A549 treated with GW870086 at 1 μM for 4 hours (cell line): Measurements from ENCODE around the gene PNLDC1. TPM values are rescaled to one million over a fixed set of nuclear protein-coding genes. Genes with fewer than 3 reads are reported as not detected.

Source experiments
- total RNA-seq: library from RNA; stranded (reverse); fragments of 200-300 nt; extraction: Qiagen RNA extraction; gene quantifications from 5 replicates; pipeline ENCODE4 v1.2.3, GENCODE V29; 2022; ENCODE audit warnings: low read depth

Gene PNLDC1
- 0.07 to 0.08 TPM in 2 of 5 replicates, not detected in the others for total RNA-seq

GRCh38 chr6:159800141-159800865 is at the start of gene PNLDC1:
PNLDC1 (plus strand) TSS chr6:159800276; CDS start chr6:159800308, 32 bp downstream.

GRCh38 chr6:159761873-159762680 is 38.0 kb upstream of the PNLDC1 start, which contains the start of gene ACAT2:
ACAT2 (plus strand) TSS chr6:159762045; CDS start chr6:159762088, 43 bp downstream.

GRCh38 chr6:159789377-159790148 is 10.5 kb upstream of the PNLDC1 start, which contains the start of gene TCP1:
TCP1 (minus strand) TSS chr6:159789602; CDS start chr6:159789468, 134 bp downstream.

GRCh38 chr6:159790149-159790955 is 9.7 kb upstream of the PNLDC1 start, which contains the start of gene MRPL18:
MRPL18 (plus strand) TSS chr6:159790467; CDS start chr6:159790588, 121 bp downstream.

Other genes starting within 250 kb of the PNLDC1 start
- 164 to 199 TPM (median 171 TPM) in 5 replicates for gene SOD2, start 107.0 kb upstream of the PNLDC1 start, total RNA-seq
- 59.1 to 73.0 TPM (median 67.8 TPM) in 5 replicates for gene WTAP, start 72.8 kb upstream of the PNLDC1 start, total RNA-seq
- 21.5 to 32.5 TPM (median 32.3 TPM) in 5 replicates for gene ACAT2, start 38.2 kb upstream of the PNLDC1 start, total RNA-seq
- 218 to 244 TPM (median 229 TPM) in 5 replicates for gene TCP1, start 10.7 kb upstream of the PNLDC1 start, total RNA-seq
- 77.8 to 104 TPM (median 93.1 TPM) in 5 replicates for gene MRPL18, start 9.8 kb upstream of the PNLDC1 start, total RNA-seq
- gene MAS1, start 90.7 kb downstream of the PNLDC1 start, total RNA-seq: not detected in 5 replicates
- gene IGF2R, start 168.8 kb downstream of the PNLDC1 start, total RNA-seq: 26.5 to 33.1 TPM (median 31.0 TPM) in 5 replicates